Endothelial cell of umbilical vein (primary cell): ENCODE results near the gene VIP. TPM values are rescaled to one million over a fixed set of nuclear protein-coding genes. Genes with fewer than 3 reads are reported as not detected.

Source experiments
- BruUV-seq: library from RNA; stranded (reverse); fragments of 400-500 nt; replicated peaks from 2 replicates; lab custom pipeline; 2021; lab: Mats Ljungman, UMichigan
- CTCF ChIA-PET: fragments of 300-600, 350-600 bp; sonication (Branson Sonifier 250); formaldehyde crosslinking; loops from one replicate; lab custom pipeline; 2021; ENCODE audit warnings: antibody characterized with exemption, inconsistent platforms; lab: Charles Lee
- POLR2A ChIA-PET: fragments of 300-600, 350-600 bp; sonication (Branson Sonifier 250); formaldehyde crosslinking; loops from one replicate; lab custom pipeline; 2021; ENCODE audit warnings: antibody characterized with exemption, inconsistent platforms; lab: Charles Lee
- DNase-seq: peaks from one replicate; pipeline ENCODE4 v3.0.0-alpha.2; 2011; ENCODE audit warnings: low read depth, low spot score
- FAIRE-seq: peaks from 2 replicates; lab custom pipeline; 2011; peaks lifted over from hg19 to GRCh38; lab: Jason Lieb, UNC
- H2AFZ ChIP-seq: 2 replicates; pipeline ENCODE4 v1.6.0; 2012; ENCODE audit warnings: low read depth, low read length, control low read depth, inconsistent platforms
- H3K27ac ChIP-seq: 2 replicates; pipeline ENCODE4 v1.5.1; 2011; ENCODE audit warnings: low read depth, mild to moderate bottlenecking, control low read depth, low read length, moderate library complexity; ENCODE audit not compliant: insufficient read depth
- H3K27me3 ChIP-seq, 2 experiments: 2 replicates each; pipeline versions ENCODE4 v1.6.0 to v1.6.1; 2011; ENCODE audit warnings: low read length in 2 of 2, mixed read lengths in 1 of 2; ENCODE audit not compliant: control insufficient read depth in 2 of 2, insufficient read depth in 2 of 2
- H3K36me3 ChIP-seq, 2 experiments: 2 replicates in 1 of 2; 3 replicates in 1 of 2; pipeline ENCODE4 v1.5.1; 2011; ENCODE audit warnings: low read length in 2 of 2, mild to moderate bottlenecking in 1 of 2, moderate library complexity in 1 of 2; ENCODE audit not compliant: control insufficient read depth in 2 of 2, insufficient read depth in 2 of 2; ENCODE audit errors: extremely low read depth in 1 of 2
- H3K4me1 ChIP-seq: 3 replicates; pipeline ENCODE4 v1.5.1; 2011; ENCODE audit warnings: mild to moderate bottlenecking, low read length; ENCODE audit not compliant: control insufficient read depth, insufficient read depth; ENCODE audit errors: extremely low read depth
- H3K4me2 ChIP-seq: 2 replicates; pipeline ENCODE4 v1.6.1; 2011; ENCODE audit warnings: low read length, control low read depth, mixed read lengths; ENCODE audit not compliant: insufficient read depth
- H3K4me3 ChIP-seq, 3 experiments: fragments of 200-600 bp in 1 of 3; sonication (generic), shearing (Covaris generic) in 1 of 3; replicated peaks in 1 of 3; 2 replicates each; pipeline ENCODE4 v1.5.1; 2011 to 2016; ENCODE audit warnings: control low read depth in 3 of 3, low read length in 3 of 3, mild to moderate bottlenecking in 2 of 3, inconsistent platforms in 1 of 3, low read depth in 1 of 3, moderate library complexity in 1 of 3; ENCODE audit not compliant: insufficient read depth in 1 of 3
- H3K79me2 ChIP-seq: 2 replicates; pipeline ENCODE4 v1.6.0; 2012; ENCODE audit warnings: low read length, inconsistent platforms; ENCODE audit not compliant: control insufficient read depth, insufficient read depth
- H3K9ac ChIP-seq: replicated peaks from 2 replicates; pipeline ENCODE3; 2011; ENCODE audit warnings: low read length, control low read depth; ENCODE audit not compliant: insufficient read depth; ENCODE audit errors: extremely low read depth
- H3K9me1 ChIP-seq: replicated peaks from 3 replicates; pipeline ENCODE4 v1.6.0; 2011; ENCODE audit warnings: mild to moderate bottlenecking, low read length; ENCODE audit not compliant: control insufficient read depth, insufficient read depth; ENCODE audit errors: extremely low read depth
- H3K9me3 ChIP-seq: replicated peaks from 2 replicates; pipeline ENCODE4 v1.5.1; 2012; ENCODE audit warnings: low read length, inconsistent platforms; ENCODE audit not compliant: control insufficient read depth, insufficient read depth
- H4K20me1 ChIP-seq: replicated peaks from 2 replicates; pipeline ENCODE3; 2011; ENCODE audit warnings: mild to moderate bottlenecking, low read length; ENCODE audit not compliant: control insufficient read depth, insufficient read depth; ENCODE audit errors: extremely low read depth
- EZH2 ChIP-seq: IDR thresholded peaks from 2 replicates; pipeline ENCODE4 v1.6.1; 2012; ENCODE audit warnings: borderline replicate concordance, low read depth, mild to moderate bottlenecking, moderate library complexity, low read length, inconsistent platforms; ENCODE audit not compliant: severe bottlenecking
- FOS ChIP-seq: IDR thresholded peaks from 2 replicates; pipeline ENCODE4 v1.6.1; 2011; ENCODE audit warnings: mild to moderate bottlenecking, low read length, moderate library complexity, borderline replicate concordance; ENCODE audit not compliant: insufficient read depth
- GATA2 ChIP-seq: IDR thresholded peaks from 2 replicates; pipeline ENCODE4 v1.7.0; 2011; ENCODE audit warnings: low read depth, mild to moderate bottlenecking, moderate library complexity, mixed read lengths, low read length; ENCODE audit not compliant: insufficient read length, insufficient read depth
- JUN ChIP-seq: IDR thresholded peaks from 2 replicates; pipeline ENCODE4 v1.6.1; 2011; ENCODE audit warnings: borderline replicate concordance, low read depth; ENCODE audit not compliant: insufficient read length, insufficient read depth
- MYC ChIP-seq: IDR thresholded peaks from one replicate; pipeline ENCODE4 v1.6.1; 2011; ENCODE audit warnings: mild to moderate bottlenecking, low read depth, low read length
- POLR2A ChIP-seq: IDR thresholded peaks from 2 replicates; pipeline ENCODE4 v1.6.1; 2012; ENCODE audit warnings: low read depth, mild to moderate bottlenecking, control low read depth, low read length
- POLR2AphosphoS5 ChIP-seq: IDR thresholded peaks from 2 replicates; pipeline ENCODE4 v1.6.1; 2012; ENCODE audit warnings: low read depth, mild to moderate bottlenecking, control low read depth, low read length, moderate library complexity; ENCODE audit not compliant: insufficient read depth
- dilution Hi-C: fragments of 300-500 bp; cut with MboI; formaldehyde crosslinking; loops from one replicate; pipeline ENCODE4 v1.15.0; 2019; ENCODE audit warnings: low sequenced_read_pairs; ENCODE audit not compliant: extremely low pct_ligation_motif_present
- intact Hi-C: fragments of 100-400 bp; cut with micrococcal nuclease; formaldehyde crosslinking; loops from one replicate; pipeline ENCODE4 v1.10.0; 2022
- polyA plus RNA-seq, 4 experiments: library from polyadenylated mRNA; depleted of rRNA in 3 of 4; stranded (reverse) in 3 of 4; unstranded in 1 of 4; fragments of >200 nt; gene quantifications; 2 replicates each; pipeline versions ENCODE4 v1.2.1 to v1.2.3, GENCODE V29; 2011 to 2012; ENCODE audit warnings: missing spikeins in 1 of 4
- total RNA-seq: library from RNA; stranded (reverse); gene quantifications from 2 replicates; pipeline ENCODE4 v1.2.3, GENCODE V29; 2021
- TF ChIP-seq, protein P1 (sequence below): IDR thresholded peaks from 2 replicates; pipeline ENCODE4 v1.6.1; 2011; ENCODE audit not compliant: insufficient read depth, insufficient read length
- TF ChIP-seq, protein P2 (sequence below), 2 donors: IDR thresholded peaks; 1 replicate in 1 of 2; 2 replicates in 1 of 2; pipeline ENCODE4 v1.5.1; 2011; ENCODE audit warnings: low read length in 2 of 2, mild to moderate bottlenecking in 2 of 2, moderate library complexity in 2 of 2, control low read depth in 1 of 2, inconsistent platforms in 1 of 2, low read depth in 1 of 2; ENCODE audit not compliant: insufficient read depth in 1 of 2; ENCODE audit errors: extremely low read depth in 1 of 2

VIP gene
- total and polyA plus RNA-seq, 2 donors (not counting 3 experiments of a cell fraction or from before 2014, with no cell fraction given), result 0.70 to 2.0 TPM

- Histone ChIP-seq H3K9ac (no peak overlapping the region), H3K4me2 (no peak overlapping the region), H3K9me1 (no peaks in the 10 kb centered on the region), H4K20me1 (no peaks in the 10 kb centered on the region), H3K9me3 (no peaks in the 10 kb centered on the region), H3K27me3 (no peaks in the 10 kb centered on the region), H3K27ac (no peak overlapping the region), H3K4me3 (no peak overlapping the region), H3K36me3 (no peaks in the 10 kb centered on the region), H3K79me2 (no peaks in the 10 kb centered on the region), H3K4me1 (peaks cover 3% of the 10 kb centered on the region), H2AFZ (no peak overlapping the region)
- intact Hi-C loops, result no loop called here
- ChIA-PET POLR2A (no interaction called here), CTCF (no interaction called here)
- FAIRE-seq, result no peak
- no peak for DNase-seq
- BruUV-seq, result no TSS peak
- dilution Hi-C loops, result no loop called here
- no peak for TF ChIP-seq JUN
- TF ChIP-seq, protein P1, sequence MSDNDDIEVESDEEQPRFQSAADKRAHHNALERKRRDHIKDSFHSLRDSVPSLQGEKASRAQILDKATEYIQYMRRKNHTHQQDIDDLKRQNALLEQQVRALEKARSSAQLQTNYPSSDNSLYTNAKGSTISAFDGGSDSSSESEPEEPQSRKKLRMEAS, result no peak
- no peak for TF ChIP-seq FOS
- no peak for TF ChIP-seq GATA2
- TF ChIP-seq, protein P2, sequence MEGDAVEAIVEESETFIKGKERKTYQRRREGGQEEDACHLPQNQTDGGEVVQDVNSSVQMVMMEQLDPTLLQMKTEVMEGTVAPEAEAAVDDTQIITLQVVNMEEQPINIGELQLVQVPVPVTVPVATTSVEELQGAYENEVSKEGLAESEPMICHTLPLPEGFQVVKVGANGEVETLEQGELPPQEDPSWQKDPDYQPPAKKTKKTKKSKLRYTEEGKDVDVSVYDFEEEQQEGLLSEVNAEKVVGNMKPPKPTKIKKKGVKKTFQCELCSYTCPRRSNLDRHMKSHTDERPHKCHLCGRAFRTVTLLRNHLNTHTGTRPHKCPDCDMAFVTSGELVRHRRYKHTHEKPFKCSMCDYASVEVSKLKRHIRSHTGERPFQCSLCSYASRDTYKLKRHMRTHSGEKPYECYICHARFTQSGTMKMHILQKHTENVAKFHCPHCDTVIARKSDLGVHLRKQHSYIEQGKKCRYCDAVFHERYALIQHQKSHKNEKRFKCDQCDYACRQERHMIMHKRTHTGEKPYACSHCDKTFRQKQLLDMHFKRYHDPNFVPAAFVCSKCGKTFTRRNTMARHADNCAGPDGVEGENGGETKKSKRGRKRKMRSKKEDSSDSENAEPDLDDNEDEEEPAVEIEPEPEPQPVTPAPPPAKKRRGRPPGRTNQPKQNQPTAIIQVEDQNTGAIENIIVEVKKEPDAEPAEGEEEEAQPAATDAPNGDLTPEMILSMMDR (IDR thresholded peaks at IDR 0.05; ENCODE audit: extremely low read depth in 1 of 2, insufficient read depth in 1 of 2, low read depth in 1 of 2, low read length in 2 of 2), result no peak
- no peak for TF ChIP-seq EZH2
- TF ChIP-seq MYC, result no peak
- TF ChIP-seq POLR2A, result no peak
- TF ChIP-seq POLR2AphosphoS5, result no peak
Measured at GRCh38 chr6:152765331-152765730, 14.7 kb downstream of the VIP start.
